Transverse colon (tissue), 4 donors: ENCODE results near the gene TUB. TPM values are rescaled to one million over a fixed set of nuclear protein-coding genes. Genes with fewer than 3 reads are reported as not detected.
A peak's percentile ranks its signal among the peaks of the same experiment; 100 is the strongest.

Source experiments
- DNase-seq: peaks from one replicate; pipeline ENCODE4 v3.0.0-alpha.2; 2019
- H3K27ac ChIP-seq, 4 donors: fragments of 200-600 bp; sonication (generic); 2 replicates each; pipeline ENCODE4 v1.5.1; 2016 to 2018; ENCODE audit warnings: inconsistent platforms in 4 of 4
- H3K27me3 ChIP-seq: fragments of 200-600 bp; sonication (generic); 2 replicates; pipeline ENCODE4 v1.5.1; 2017; ENCODE audit warnings: inconsistent platforms
- H3K36me3 ChIP-seq, 4 donors: fragments of 200-600 bp; sonication (generic); 2 replicates each; pipeline ENCODE4 v1.5.1; 2017 to 2019; ENCODE audit warnings: inconsistent platforms in 4 of 4
- H3K4me1 ChIP-seq, 4 donors: fragments of 200-600 bp; sonication (generic); 2 replicates each; pipeline ENCODE4 v1.5.1; 2017 to 2020; ENCODE audit warnings: inconsistent platforms in 4 of 4
- H3K4me3 ChIP-seq, 4 donors: fragments of 200-600 bp; sonication (generic); 1 replicate in 1 of 4; 2 replicates in 3 of 4; pipeline versions ENCODE4 v1.5.1 to v1.6.1; 2017 to 2019; ENCODE audit warnings: inconsistent platforms in 4 of 4
- H3K9me3 ChIP-seq, 2 donors: fragments of 200-600 bp; sonication (generic); 2 replicates each; pipeline ENCODE4 v1.5.1; 2017 to 2019; ENCODE audit warnings: inconsistent platforms in 2 of 2
- CTCF ChIP-seq, 5 experiments: fragments of 200-600 bp in 3 of 5; fragments of 450-650 bp in 2 of 5; sonication (generic) in 3 of 5; IDR thresholded peaks; 1 replicate in 2 of 5; 2 replicates in 3 of 5; pipeline ENCODE4 v1.5.1; 2016 to 2017; ENCODE audit warnings: antibody characterized with exemption in 5 of 5, inconsistent platforms in 3 of 5, mild to moderate bottlenecking in 2 of 5, moderate library complexity in 1 of 5
- EP300 ChIP-seq: sonication (generic); formaldehyde crosslinking; IDR thresholded peaks from one replicate; pipeline ENCODE4 v1.6.1; 2017; ENCODE audit warnings: antibody characterized with exemption, low read depth
- POLR2A ChIP-seq: fragments of 450-650 bp; IDR thresholded peaks from one replicate; pipeline ENCODE4 v1.6.1; 2016; ENCODE audit warnings: antibody characterized with exemption, mild to moderate bottlenecking, moderate library complexity
- POLR2AphosphoS5 ChIP-seq, 3 donors: sonication (generic); formaldehyde crosslinking; IDR thresholded peaks; one replicate each; pipeline ENCODE4 v1.6.1; 2016; ENCODE audit warnings: antibody characterized with exemption in 3 of 3
- WGBS, 2 donors: methylation state at CpG; one replicate each; pipeline ENCODE4 v1.1.5; 2018; ENCODE audit warnings: low coverage in 1 of 2; 5-methylcytosine and 5-hydroxymethylcytosine counted together
- in situ Hi-C, 4 donors: fragments of 200-750 bp; cut with MboI; loops; one replicate each; pipeline versions ENCODE4 v1.15.0 to v1.15.1; 2017; ENCODE audit warnings: low sequenced_read_pairs in 3 of 4, low pct_ligation_motif_present in 1 of 4, low pct_unique_long_range_greater_than_20kb in 1 of 4
- intact Hi-C: fragments of 100-400 bp; cut with DNase I; formaldehyde crosslinking; loops from one replicate; pipeline ENCODE4 v1.15.1; 2023; ENCODE audit warnings: low total_unique reads
- total RNA-seq, 4 donors: library from RNA; depleted of rRNA; stranded (reverse); fragments of >200 nt; gene quantifications; one replicate each; pipeline ENCODE4 v1.1.0, GENCODE V29; 2016

The TUB gene
- total RNA-seq, 4 donors from 2014 or later = 1.00 to 7.1 (median 2.6) TPM

GRCh38 chr11:8079111-8079675 is 1.8 kb upstream of the TUB start:
- TF ChIP-seq POLR2A (no peak), CTCF (IDR thresholded peaks at IDR 0.05) (no peak), EP300 (no peak), POLR2AphosphoS5 (IDR thresholded peaks at IDR 0.05) (no peak)
- peaks cover 0 to 8% (median 1%) of the 10 kb centered on the region in 4 donors for H3K4me1 ChIP-seq
- intact Hi-C loops = no loop called here
- in situ Hi-C loops = loop anchor here in 1 of 4 donors (25.0 kb wide), 1 partner anchor 192 kb away; no protein-coding TSS in a partner anchor
- no peak for DNase-seq
- no peak overlapping the region for H3K4me3 ChIP-seq
- peaks cover 30% of the 10 kb centered on the region for H3K27me3 ChIP-seq
- no peaks in the 10 kb centered on the region for H3K9me3 ChIP-seq
- WGBS, 2 donors = 98% methylated on average over 4 of the region's 4 CpGs; no CpG with 5 or more reads in 1 of the 2 donors
- H3K36me3 ChIP-seq = no peaks in the 10 kb centered on the region
- H3K27ac ChIP-seq = no peak overlapping the region

GRCh38 chr11:8080069-8080670 is 841 bp upstream of the TUB start:
- intact Hi-C loops = no loop called here
- no peak for TF ChIP-seq CTCF (IDR thresholded peaks at IDR 0.05)
- TF ChIP-seq POLR2AphosphoS5 (IDR thresholded peaks at IDR 0.05) = no peak
- no peak for TF ChIP-seq EP300
- no peak for TF ChIP-seq POLR2A
- WGBS, 2 donors = 90% methylated on average over 24 of the region's 24 CpGs; no CpG with 5 or more reads in 1 of the 2 donors
- Histone ChIP-seq H3K4me3 (peak overlapping the region in 1 of 4 donors; percentile 49), H3K4me1 (peaks cover 0 to 8% (median 1%) of the 10 kb centered on the region in 4 donors), H3K9me3 (no peaks in the 10 kb centered on the region), H3K36me3 (no peaks in the 10 kb centered on the region), H3K27ac (peak overlapping the region in 1 of 4 donors; percentile 34), H3K27me3 (peaks cover 30% of the 10 kb centered on the region)
- in situ Hi-C loops = loop anchor here in 1 of 4 donors (25.0 kb wide), 1 partner anchor 193 kb away; no protein-coding TSS in a partner anchor
- no peak for DNase-seq

GRCh38 chr11:8081591-8082250 is 710 bp downstream of the TUB start:
- in situ Hi-C loops = loop anchor here in 1 of 4 donors (25.0 kb wide), 1 partner anchor 194 kb away; no protein-coding TSS in a partner anchor
- H3K27ac ChIP-seq = peak overlapping the region in 1 of 4 donors; percentile 55
- H3K9me3 ChIP-seq = no peaks in the 10 kb centered on the region
- no peaks in the 10 kb centered on the region for H3K36me3 ChIP-seq
- intact Hi-C loops = no loop called here
- H3K27me3 ChIP-seq = peaks cover 30% of the 10 kb centered on the region
- peak overlapping the region; percentile 35 to 49 (median 40) for H3K4me3 ChIP-seq
- peaks cover 0 to 8% (median 1%) of the 10 kb centered on the region in 4 donors for H3K4me1 ChIP-seq
- no peak for DNase-seq
- TF ChIP-seq CTCF (IDR thresholded peaks at IDR 0.05) = no peak
- WGBS, 2 donors = 21 to 29% methylated on average over 2 to 23 of the region's 24 CpGs

- 88% methylated on average over 13 of the region's 15 CpGs; no CpG with 5 or more reads in 1 of the 2 donors for WGBS, 2 donors
- H3K4me3 ChIP-seq = no peak overlapping the region
- no peaks in the 10 kb centered on the region for H3K9me3 ChIP-seq
- H3K4me1 ChIP-seq = peaks cover 0 to 8% (median 1%) of the 10 kb centered on the region in 4 donors
- no peaks in the 10 kb centered on the region for H3K36me3 ChIP-seq
- no peak for DNase-seq
- intact Hi-C loops (no loop called here), in situ Hi-C loops (loop anchor here in 1 of 4 donors (25.0 kb wide), 1 partner anchor 195 kb away; no protein-coding TSS in a partner anchor)
- peaks cover 30% of the 10 kb centered on the region for H3K27me3 ChIP-seq
- peak overlapping the region in 1 of 4 donors; percentile 55 for H3K27ac ChIP-seq
- TF ChIP-seq POLR2A = no peak
- no peak for TF ChIP-seq EP300
- no peak for TF ChIP-seq POLR2AphosphoS5 (IDR thresholded peaks at IDR 0.05)
- TF ChIP-seq CTCF (IDR thresholded peaks at IDR 0.05) = no peak
Measured at GRCh38 chr11:8082391-8083087, 1.5 kb downstream of the TUB start.
